ENCODE measurements around the gene IL23R. TPM values are rescaled to one million over a fixed set of nuclear protein-coding genes. Genes with fewer than 3 reads are reported as not detected.

Gene IL23R
- total RNA-seq, 1 donor from 2014 or later = not detected

DNA sequence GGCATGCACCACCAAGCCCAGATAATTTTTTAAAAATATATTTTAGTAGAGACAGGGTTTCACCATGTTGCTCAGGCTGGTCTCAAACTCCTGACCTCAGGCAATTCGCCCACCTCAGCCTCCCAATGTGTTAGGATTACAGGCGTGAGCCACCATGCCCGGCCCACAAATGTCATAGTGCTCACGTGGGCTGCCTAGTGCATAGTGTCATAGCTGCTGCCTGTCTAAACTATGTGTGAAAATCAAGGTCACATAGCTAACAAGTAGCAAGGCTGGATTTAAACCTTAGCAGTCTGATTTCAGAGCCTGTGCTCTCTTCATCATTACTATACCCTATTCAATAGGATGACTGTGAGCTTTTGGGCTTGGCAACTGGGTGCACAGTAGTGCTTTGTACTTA is 41.8 kb upstream of the IL23R start:
- Mint-ChIP-seq H3K9me3 (ENCODE audit: unreplicated experiment) (no peaks in the 10 kb centered on the region), H3K36me3 (ENCODE audit: low read depth, unreplicated experiment) (no peaks in the 10 kb centered on the region), H3K27ac (ENCODE audit: unreplicated experiment) (no peak overlapping the region), H3K4me3 (ENCODE audit: unreplicated experiment) (no peak overlapping the region), H3K4me1 (ENCODE audit: unreplicated experiment) (no peaks in the 10 kb centered on the region), H3K27me3 (ENCODE audit: unreplicated experiment) (no peaks in the 10 kb centered on the region)
- TF ChIP-seq, protein P1, sequence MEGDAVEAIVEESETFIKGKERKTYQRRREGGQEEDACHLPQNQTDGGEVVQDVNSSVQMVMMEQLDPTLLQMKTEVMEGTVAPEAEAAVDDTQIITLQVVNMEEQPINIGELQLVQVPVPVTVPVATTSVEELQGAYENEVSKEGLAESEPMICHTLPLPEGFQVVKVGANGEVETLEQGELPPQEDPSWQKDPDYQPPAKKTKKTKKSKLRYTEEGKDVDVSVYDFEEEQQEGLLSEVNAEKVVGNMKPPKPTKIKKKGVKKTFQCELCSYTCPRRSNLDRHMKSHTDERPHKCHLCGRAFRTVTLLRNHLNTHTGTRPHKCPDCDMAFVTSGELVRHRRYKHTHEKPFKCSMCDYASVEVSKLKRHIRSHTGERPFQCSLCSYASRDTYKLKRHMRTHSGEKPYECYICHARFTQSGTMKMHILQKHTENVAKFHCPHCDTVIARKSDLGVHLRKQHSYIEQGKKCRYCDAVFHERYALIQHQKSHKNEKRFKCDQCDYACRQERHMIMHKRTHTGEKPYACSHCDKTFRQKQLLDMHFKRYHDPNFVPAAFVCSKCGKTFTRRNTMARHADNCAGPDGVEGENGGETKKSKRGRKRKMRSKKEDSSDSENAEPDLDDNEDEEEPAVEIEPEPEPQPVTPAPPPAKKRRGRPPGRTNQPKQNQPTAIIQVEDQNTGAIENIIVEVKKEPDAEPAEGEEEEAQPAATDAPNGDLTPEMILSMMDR (IDR thresholded peaks at IDR 0.05; ENCODE audit: unreplicated experiment) = no peak
- no peak for DNase-seq (ENCODE audit: low spot score)

DNA sequence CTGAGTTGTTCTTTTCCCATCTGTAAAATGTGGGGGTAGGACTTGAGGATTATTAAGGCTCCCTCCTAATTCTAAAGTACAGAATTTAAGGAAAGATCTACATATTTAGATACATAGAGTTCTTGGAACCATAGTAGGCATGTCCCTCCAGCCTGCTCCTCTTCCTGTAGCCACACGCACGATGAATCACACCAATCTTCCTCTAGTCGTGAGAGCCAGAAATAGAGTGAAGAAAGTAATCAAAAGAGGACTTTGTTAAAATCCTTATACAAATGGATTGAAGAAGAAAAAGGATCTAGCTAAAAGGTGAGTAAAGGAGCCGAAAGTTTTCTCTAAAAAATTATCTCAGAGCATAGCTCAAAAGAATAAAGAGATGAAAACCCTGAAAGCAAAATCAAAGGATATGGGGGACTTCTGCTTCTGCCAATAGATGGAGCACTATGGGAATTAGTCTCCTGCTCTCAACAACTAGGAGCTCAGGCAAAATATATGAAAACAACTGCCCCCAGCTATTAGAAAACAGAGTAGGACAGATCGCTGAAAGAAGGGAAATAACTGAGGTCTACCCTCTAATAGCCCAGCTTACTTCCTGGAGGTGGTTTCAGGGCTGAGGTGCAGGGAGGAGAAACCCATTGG is 40.0 kb upstream of the IL23R start:
- no peak overlapping the region for H3K27ac Mint-ChIP-seq (ENCODE audit: unreplicated experiment)
- DNase-seq (ENCODE audit: low spot score) = no peak
- no peaks in the 10 kb centered on the region for H3K9me3 Mint-ChIP-seq (ENCODE audit: unreplicated experiment)
- H3K4me3 Mint-ChIP-seq (ENCODE audit: unreplicated experiment) = no peak overlapping the region
- TF ChIP-seq, protein P1 (IDR thresholded peaks at IDR 0.05; ENCODE audit: unreplicated experiment) = no peak
- H3K4me1 Mint-ChIP-seq (ENCODE audit: unreplicated experiment) = no peaks in the 10 kb centered on the region
- H3K36me3 Mint-ChIP-seq (ENCODE audit: low read depth, unreplicated experiment) = no peaks in the 10 kb centered on the region
- no peaks in the 10 kb centered on the region for H3K27me3 Mint-ChIP-seq (ENCODE audit: unreplicated experiment)

- no peak for DNase-seq (ENCODE audit: low spot score)
- Mint-ChIP-seq H3K27me3 (ENCODE audit: unreplicated experiment) (no peaks in the 10 kb centered on the region), H3K9me3 (ENCODE audit: unreplicated experiment) (no peaks in the 10 kb centered on the region), H3K27ac (ENCODE audit: unreplicated experiment) (no peak overlapping the region), H3K4me1 (ENCODE audit: unreplicated experiment) (no peaks in the 10 kb centered on the region), H3K36me3 (ENCODE audit: low read depth, unreplicated experiment) (no peaks in the 10 kb centered on the region), H3K4me3 (ENCODE audit: unreplicated experiment) (no peak overlapping the region)
- TF ChIP-seq, protein P1 (IDR thresholded peaks at IDR 0.05; ENCODE audit: unreplicated experiment) = no peak
Measured at GRCh38 chr1:67126974-67127373, 39.3 kb upstream of the IL23R start.

DNA sequence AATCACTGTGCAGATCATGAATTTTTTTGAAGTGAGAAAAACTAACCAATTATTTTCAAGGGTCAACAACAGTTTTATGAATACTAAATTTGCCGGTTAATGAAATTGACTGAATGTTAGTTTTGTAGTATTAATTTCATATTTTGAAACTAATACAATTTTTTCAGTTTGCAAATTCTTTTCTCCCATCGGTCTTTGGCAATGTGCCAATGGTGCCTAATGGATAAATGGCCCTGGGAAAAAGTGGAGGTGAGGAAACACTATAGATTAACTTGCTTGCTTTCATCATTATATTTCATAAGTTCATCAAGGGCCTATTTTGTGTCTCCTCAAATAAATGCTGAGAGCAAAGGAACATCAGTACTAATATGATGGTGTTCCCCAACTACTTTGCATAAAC is 35.6 kb upstream of the IL23R start:
- no peak for DNase-seq (ENCODE audit: low spot score)
- Mint-ChIP-seq H3K27me3 (ENCODE audit: unreplicated experiment) (no peaks in the 10 kb centered on the region), H3K4me3 (ENCODE audit: unreplicated experiment) (no peak overlapping the region), H3K9me3 (ENCODE audit: unreplicated experiment) (no peaks in the 10 kb centered on the region), H3K4me1 (ENCODE audit: unreplicated experiment) (peaks cover 4% of the 10 kb centered on the region), H3K36me3 (ENCODE audit: low read depth, unreplicated experiment) (no peaks in the 10 kb centered on the region), H3K27ac (ENCODE audit: unreplicated experiment) (no peak overlapping the region)
- TF ChIP-seq, protein P1 (IDR thresholded peaks at IDR 0.05; ENCODE audit: unreplicated experiment) = no peak

- TF ChIP-seq, protein P1 (IDR thresholded peaks at IDR 0.05; ENCODE audit: unreplicated experiment) = no peak
- Mint-ChIP-seq H3K4me3 (ENCODE audit: unreplicated experiment) (no peak overlapping the region), H3K4me1 (ENCODE audit: unreplicated experiment) (peaks cover 5% of the 10 kb centered on the region), H3K9me3 (ENCODE audit: unreplicated experiment) (no peaks in the 10 kb centered on the region), H3K27me3 (ENCODE audit: unreplicated experiment) (no peaks in the 10 kb centered on the region), H3K27ac (ENCODE audit: unreplicated experiment) (no peak overlapping the region), H3K36me3 (ENCODE audit: low read depth, unreplicated experiment) (no peaks in the 10 kb centered on the region)
- no peak for DNase-seq (ENCODE audit: low spot score)
Measured at GRCh38 chr1:67133177-67133576, 33.1 kb upstream of the IL23R start.
